ENCODE measurements around the gene WDR82. TPM values are rescaled to one million over a fixed set of nuclear protein-coding genes. Genes with fewer than 3 reads are reported as not detected.

Gene WDR82
- total RNA-seq, 1 donor from 2014 or later = 105 TPM

DNA sequence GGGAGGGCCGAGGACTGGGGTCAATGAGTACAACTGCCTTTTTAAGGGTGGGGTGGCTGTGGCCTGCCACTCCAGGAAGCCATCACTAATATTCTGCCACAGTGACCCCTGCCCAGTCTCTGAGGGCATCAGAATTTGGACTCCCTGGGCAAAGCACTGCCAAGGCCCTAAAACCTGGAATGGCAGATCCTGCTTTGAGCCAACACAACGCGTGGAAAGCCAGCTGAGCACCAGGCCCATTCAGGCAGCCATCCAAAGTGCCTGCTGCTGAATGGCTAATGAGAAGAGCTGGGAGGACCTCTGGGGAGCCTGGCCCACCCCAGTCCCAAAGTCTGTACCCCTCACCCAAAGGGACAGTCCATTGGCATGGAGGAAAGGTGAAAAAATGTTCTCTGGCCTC lies 44.5 kb downstream of the WDR82 start:
- DNase-seq (ENCODE audit: low spot score in 2 of 2, unreplicated experiment in 2 of 2) = no peak
- Mint-ChIP-seq H3K27me3 (ENCODE audit: low read depth) (no peaks in the 10 kb centered on the region), H3K4me1 (peaks cover 8% of the 10 kb centered on the region), H3K36me3 (peaks cover 11% of the 10 kb centered on the region), H3K9me3 (no peaks in the 10 kb centered on the region), H3K4me3 (no peak overlapping the region), H3K27ac (no peak overlapping the region)
- TF ChIP-seq, protein P1, sequence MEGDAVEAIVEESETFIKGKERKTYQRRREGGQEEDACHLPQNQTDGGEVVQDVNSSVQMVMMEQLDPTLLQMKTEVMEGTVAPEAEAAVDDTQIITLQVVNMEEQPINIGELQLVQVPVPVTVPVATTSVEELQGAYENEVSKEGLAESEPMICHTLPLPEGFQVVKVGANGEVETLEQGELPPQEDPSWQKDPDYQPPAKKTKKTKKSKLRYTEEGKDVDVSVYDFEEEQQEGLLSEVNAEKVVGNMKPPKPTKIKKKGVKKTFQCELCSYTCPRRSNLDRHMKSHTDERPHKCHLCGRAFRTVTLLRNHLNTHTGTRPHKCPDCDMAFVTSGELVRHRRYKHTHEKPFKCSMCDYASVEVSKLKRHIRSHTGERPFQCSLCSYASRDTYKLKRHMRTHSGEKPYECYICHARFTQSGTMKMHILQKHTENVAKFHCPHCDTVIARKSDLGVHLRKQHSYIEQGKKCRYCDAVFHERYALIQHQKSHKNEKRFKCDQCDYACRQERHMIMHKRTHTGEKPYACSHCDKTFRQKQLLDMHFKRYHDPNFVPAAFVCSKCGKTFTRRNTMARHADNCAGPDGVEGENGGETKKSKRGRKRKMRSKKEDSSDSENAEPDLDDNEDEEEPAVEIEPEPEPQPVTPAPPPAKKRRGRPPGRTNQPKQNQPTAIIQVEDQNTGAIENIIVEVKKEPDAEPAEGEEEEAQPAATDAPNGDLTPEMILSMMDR (IDR thresholded peaks at IDR 0.05; ENCODE audit: unreplicated experiment) = no peak

DNA sequence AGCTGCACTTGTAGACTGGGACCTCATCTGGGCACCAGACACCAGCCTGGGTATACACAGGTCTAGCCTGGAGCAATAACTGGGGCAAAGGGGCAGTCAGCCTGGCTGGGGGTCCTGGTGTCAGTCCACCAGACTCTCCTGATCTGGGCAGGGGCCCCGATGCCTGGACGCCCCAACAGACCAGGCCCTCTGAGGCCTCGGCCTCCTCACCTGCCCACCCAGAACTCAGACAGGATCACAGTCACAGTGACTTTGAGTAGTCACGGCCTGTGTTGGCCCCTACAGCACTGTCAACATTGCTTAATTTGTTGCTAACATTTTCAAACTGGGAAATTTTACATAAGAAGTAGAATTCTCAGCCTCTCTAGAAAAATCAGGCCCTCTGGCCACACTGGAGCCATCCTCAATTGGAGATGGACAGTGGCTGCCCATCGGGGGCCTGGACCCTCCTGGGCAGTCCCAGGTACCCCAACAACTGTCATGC lies 45.3 kb downstream of the WDR82 start:
- Mint-ChIP-seq H3K4me3 (no peak overlapping the region), H3K36me3 (peaks cover 11% of the 10 kb centered on the region), H3K9me3 (no peaks in the 10 kb centered on the region), H3K27me3 (ENCODE audit: low read depth) (no peaks in the 10 kb centered on the region), H3K4me1 (peaks cover 3% of the 10 kb centered on the region), H3K27ac (no peak overlapping the region)
- TF ChIP-seq, protein P1 (IDR thresholded peaks at IDR 0.05; ENCODE audit: unreplicated experiment) = no peak
- no peak for DNase-seq (ENCODE audit: low spot score in 2 of 2, unreplicated experiment in 2 of 2)

DNA sequence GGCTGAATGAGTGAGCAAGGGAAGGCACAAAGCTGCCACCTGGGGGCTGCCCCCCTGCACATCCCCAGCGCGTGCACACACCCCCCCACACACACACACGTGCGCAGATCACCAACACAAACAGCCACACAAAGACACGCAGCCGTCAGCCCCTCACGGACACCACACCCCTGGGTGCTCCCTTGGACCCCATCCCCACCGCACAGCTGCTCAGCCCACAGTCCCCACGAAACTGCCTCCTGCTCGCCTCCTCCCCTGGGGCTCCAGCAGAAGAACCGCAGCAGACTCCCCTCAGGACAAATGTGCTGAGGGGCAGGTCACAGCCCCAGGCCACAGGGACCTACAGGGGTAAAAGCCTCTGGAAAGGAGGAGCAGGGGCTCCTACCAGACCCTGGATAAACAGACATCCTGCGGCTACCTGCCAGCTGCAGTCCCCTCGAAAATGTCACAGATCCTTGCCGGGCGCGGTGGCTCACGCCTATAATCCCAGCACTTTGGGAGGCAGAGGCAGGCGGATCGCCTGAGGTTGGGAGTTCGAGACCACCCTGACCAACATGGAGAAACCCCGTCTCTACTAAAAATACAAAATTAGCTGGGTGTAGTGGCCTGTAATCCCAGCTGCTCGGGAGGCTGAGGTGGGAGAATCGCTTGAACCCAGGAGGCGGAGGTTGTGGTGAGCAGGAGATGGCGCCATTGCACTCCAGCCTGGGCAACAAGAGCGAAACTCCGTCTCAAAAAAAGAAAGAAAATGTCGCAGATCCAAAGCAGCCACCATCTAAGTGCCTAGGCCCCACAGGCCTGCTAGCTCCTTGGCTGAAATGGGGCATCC lies 46.0 kb downstream of the WDR82 start:
- Mint-ChIP-seq H3K9me3 (no peaks in the 10 kb centered on the region), H3K27me3 (ENCODE audit: low read depth) (no peaks in the 10 kb centered on the region), H3K4me1 (peaks cover 3% of the 10 kb centered on the region), H3K4me3 (no peak overlapping the region), H3K27ac (no peak overlapping the region), H3K36me3 (peaks cover 11% of the 10 kb centered on the region)
- no peak for DNase-seq (ENCODE audit: low spot score in 2 of 2, unreplicated experiment in 2 of 2)
- TF ChIP-seq, protein P1 (IDR thresholded peaks at IDR 0.05; ENCODE audit: unreplicated experiment) = no peak

DNA sequence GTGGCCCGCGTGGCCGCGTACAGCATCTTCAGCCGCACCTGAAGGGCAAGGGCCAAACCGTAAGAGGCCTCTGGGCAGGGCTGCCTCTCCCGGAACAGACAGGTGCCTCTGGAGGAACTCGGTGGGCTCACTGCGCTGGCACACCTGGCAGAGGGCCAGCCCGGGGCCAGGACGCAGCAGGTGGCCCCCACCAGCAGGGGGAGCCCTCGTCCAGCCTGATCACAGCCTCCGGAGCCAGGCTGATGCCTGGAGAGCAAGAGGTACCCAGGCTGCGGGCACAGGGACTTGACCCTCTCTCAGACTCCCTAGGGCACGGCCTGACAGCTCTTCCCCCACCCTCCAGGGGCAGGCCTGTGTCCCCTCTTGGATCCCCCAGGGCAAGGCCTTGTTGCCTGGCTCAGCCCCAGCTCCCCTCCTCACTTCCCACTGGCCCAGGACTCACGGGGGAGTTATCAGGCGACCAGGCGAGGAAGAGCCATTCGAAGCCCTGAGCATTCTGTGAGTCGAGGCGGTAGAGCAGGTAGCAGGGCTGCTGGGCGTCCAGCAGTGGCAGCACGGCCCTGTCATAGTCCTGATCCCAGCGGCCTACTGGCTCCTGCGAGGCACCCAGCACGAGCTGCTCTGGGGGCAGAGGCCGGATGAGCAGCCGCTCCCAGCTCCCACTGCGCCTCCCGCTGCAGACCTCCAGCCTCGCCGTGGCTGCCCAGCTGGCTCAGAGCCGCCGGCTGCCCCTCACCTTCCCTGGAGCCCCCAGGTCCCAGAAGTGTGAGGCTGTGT lies 46.8 kb downstream of the WDR82 start:
- Mint-ChIP-seq H3K4me3 (no peak overlapping the region), H3K4me1 (no peaks in the 10 kb centered on the region), H3K9me3 (no peaks in the 10 kb centered on the region), H3K36me3 (peaks cover 11% of the 10 kb centered on the region), H3K27me3 (ENCODE audit: low read depth) (no peaks in the 10 kb centered on the region), H3K27ac (no peak overlapping the region)
- TF ChIP-seq, protein P1 (IDR thresholded peaks at IDR 0.05; ENCODE audit: unreplicated experiment) = peak; percentile 71
- DNase-seq (ENCODE audit: low spot score in 2 of 2, unreplicated experiment in 2 of 2) = peak; percentile 56 to 82

DNA sequence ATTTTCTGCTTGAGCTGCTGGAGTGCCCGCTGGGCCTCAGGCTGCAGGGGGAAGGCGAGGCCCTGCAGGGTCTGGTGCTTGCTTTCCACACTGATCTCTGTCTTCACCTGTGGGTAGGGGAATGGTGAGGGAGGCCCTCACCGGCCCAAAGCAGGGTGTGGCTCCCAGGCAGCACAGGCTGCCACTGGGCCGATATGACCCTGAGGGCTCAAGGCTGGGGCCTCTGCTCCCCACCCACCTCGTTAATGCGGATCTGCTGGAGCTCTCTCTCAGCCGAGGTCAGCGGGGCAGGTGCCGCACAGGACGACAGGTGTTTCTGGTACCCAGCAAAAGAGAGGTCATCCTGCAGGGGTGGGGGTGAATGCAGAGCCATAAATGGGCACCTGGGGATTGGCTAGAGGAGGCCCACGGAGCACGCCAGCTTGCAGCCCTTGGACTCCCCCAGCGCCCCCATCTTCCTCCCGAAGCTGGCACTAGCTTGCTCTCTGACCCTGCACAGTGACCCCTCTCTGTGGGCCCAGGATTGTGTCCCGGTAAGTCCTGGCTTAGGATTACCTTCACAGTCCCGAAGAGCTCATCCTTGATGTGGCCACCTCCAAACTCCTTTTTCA lies 47.5 kb downstream of the WDR82 start:
- H3K27ac Mint-ChIP-seq = no peak overlapping the region
- no peaks in the 10 kb centered on the region for H3K27me3 Mint-ChIP-seq (ENCODE audit: low read depth)
- no peak for DNase-seq (ENCODE audit: low spot score in 2 of 2, unreplicated experiment in 2 of 2)
- no peaks in the 10 kb centered on the region for H3K4me1 Mint-ChIP-seq
- TF ChIP-seq, protein P1 (IDR thresholded peaks at IDR 0.05; ENCODE audit: unreplicated experiment) = no peak
- H3K9me3 Mint-ChIP-seq = no peaks in the 10 kb centered on the region
- peaks cover 11% of the 10 kb centered on the region for H3K36me3 Mint-ChIP-seq
- H3K4me3 Mint-ChIP-seq = no peak overlapping the region

Measured in mesothelial cell of epicardium (in vitro differentiated cells).